HepG2 (cell line): ENCODE measurements around the gene STMND1. TPM values are rescaled to one million over a fixed set of nuclear protein-coding genes. Genes with fewer than 3 reads are reported as not detected.

Experiments used
- ATAC-seq: fragments of 200-7000 bp; cut with Tn5 transposase; 3 replicates; pipeline ENCODE4 v1.9.1; 2020; ENCODE audit warnings: mild to moderate bottlenecking, moderate library complexity
- BruUV-seq: library from RNA; stranded (reverse); fragments of 400-500 nt; replicated peaks from 2 replicates; lab custom pipeline; 2021; lab: Mats Ljungman, UMichigan
- CTCF ChIA-PET: fragments of 300-600 bp; formaldehyde crosslinking; extraction: SDS; loops from one replicate; lab custom pipeline; 2021; ENCODE audit warnings: low total read pairs, inconsistent platforms, low intra/inter-chr PET ratio; lab: Yijun Ruan, JAX
- POLR2A ChIA-PET: fragments of 350-600 bp; sonication (Branson Sonifier 250); formaldehyde crosslinking; loops from one replicate; lab custom pipeline; 2020; ENCODE audit warnings: antibody characterized with exemption, inconsistent platforms; lab: Yijun Ruan, JAX
- DNase-seq: peaks from one replicate; pipeline ENCODE4 v3.0.0-alpha.2; 2015; ENCODE audit warnings: low spot score
- FAIRE-seq: peaks from 3 replicates; lab custom pipeline; 2011; peaks lifted over from hg19 to GRCh38; lab: Jason Lieb, UNC
- H2AFZ ChIP-seq: one replicate; pipeline ENCODE4 v1.6.1; 2011; ENCODE audit warnings: low read length, inconsistent platforms
- H3K27ac ChIP-seq: fragments of 300-600 bp; 3 replicates; pipeline ENCODE4 v1.8.0; 2011; ENCODE audit warnings: mixed run types, mild to moderate bottlenecking, mixed read lengths, low read length, inconsistent platforms; ENCODE audit not compliant: insufficient read depth; ENCODE audit errors: extremely low read length
- H3K27me3 ChIP-seq, 2 experiments: fragments of 200-600 bp in 1 of 2; 2 replicates in 1 of 2; 3 replicates in 1 of 2; pipeline versions ENCODE4 v1.6.0 to v1.8.0; 2011; ENCODE audit warnings: low read length in 2 of 2, mild to moderate bottlenecking in 2 of 2, moderate library complexity in 2 of 2, inconsistent platforms in 1 of 2; ENCODE audit not compliant: insufficient read depth in 2 of 2, control insufficient read depth in 1 of 2
- H3K36me3 ChIP-seq, 2 experiments: fragments of 200-600 bp in 1 of 2; replicated peaks in 1 of 2; 2 replicates in 1 of 2; 3 replicates in 1 of 2; pipeline versions ENCODE4 v1.5.1 to v1.8.0; 2011; ENCODE audit warnings: low read length in 2 of 2, inconsistent platforms in 1 of 2; ENCODE audit not compliant: insufficient read depth in 2 of 2, control insufficient read depth in 1 of 2
- H3K4me1 ChIP-seq: 2 replicates; pipeline ENCODE4 v1.5.1; 2012; ENCODE audit warnings: low read length, inconsistent platforms; ENCODE audit not compliant: insufficient read depth
- H3K4me2 ChIP-seq: 2 replicates; pipeline ENCODE4 v1.6.0; 2011; ENCODE audit warnings: low read depth, low read length, inconsistent platforms
- H3K4me3 ChIP-seq, 3 experiments: fragments of 200-600 bp in 1 of 3; sonication (generic), shearing (Covaris generic) in 1 of 3; replicated peaks in 1 of 3; 2 replicates each; pipeline ENCODE4 v1.5.1; 2011 to 2016; ENCODE audit warnings: low read length in 3 of 3, inconsistent platforms in 2 of 3, low read depth in 2 of 3, mild to moderate bottlenecking in 2 of 3, control low read depth in 1 of 3, mixed read lengths in 1 of 3; ENCODE audit not compliant: insufficient read depth in 1 of 3
- H3K79me2 ChIP-seq: one replicate; pipeline ENCODE4 v1.6.1; 2011; ENCODE audit warnings: low read length, inconsistent platforms; ENCODE audit not compliant: insufficient read depth
- H3K9ac ChIP-seq: 2 replicates; pipeline ENCODE4 v1.6.0; 2011; ENCODE audit warnings: mild to moderate bottlenecking, low read depth, low read length, inconsistent platforms; ENCODE audit not compliant: insufficient read depth
- H3K9me3 ChIP-seq: 2 replicates; pipeline ENCODE4 v1.5.1; 2012; ENCODE audit warnings: mild to moderate bottlenecking, low read length
- H4K20me1 ChIP-seq: 2 replicates; pipeline ENCODE4 v1.6.0; 2011; ENCODE audit warnings: inconsistent platforms, mild to moderate bottlenecking, low read length, moderate library complexity; ENCODE audit not compliant: insufficient read depth
- PAF1 ChIP-seq: IDR thresholded peaks from 2 replicates; pipeline ENCODE4 v1.6.1; 2016; ENCODE audit warnings: missing genetic modification reagents, missing compliant biosample characterization
- SRSF4 ChIP-seq: fragments of 200-400 bp; formaldehyde crosslinking; IDR thresholded peaks from one replicate; pipeline ENCODE4 v1.6.1; 2018; ENCODE audit warnings: mild to moderate bottlenecking, low read depth, low read length, moderate library complexity; ENCODE audit not compliant: poor library complexity, severe bottlenecking
- SSRP1 ChIP-seq: IDR thresholded peaks from 2 replicates; pipeline ENCODE4 v1.6.1; 2016; ENCODE audit warnings: control low read depth
- ZNF282 ChIP-seq: fragments of 450-650 bp; IDR thresholded peaks from 2 replicates; pipeline ENCODE4 v1.6.1; 2018; ENCODE audit not compliant: partially characterized antibody
- ZNF496 ChIP-seq: sonication (generic); formaldehyde crosslinking; IDR thresholded peaks from 2 replicates; pipeline ENCODE4 v1.8.1; 2023; ENCODE audit warnings: mild to moderate bottlenecking, moderate library complexity, missing genetic modification reagents; ENCODE audit not compliant: insufficient replicate concordance
- ZNF564 ChIP-seq: sonication (generic); formaldehyde crosslinking; IDR thresholded peaks from 2 replicates; pipeline ENCODE4 v1.8.1; 2023; ENCODE audit warnings: mild to moderate bottlenecking, missing genetic modification reagents
- ZNF790 ChIP-seq: sonication (generic); formaldehyde crosslinking; IDR thresholded peaks from 2 replicates; pipeline ENCODE4 v1.8.0; 2022; ENCODE audit warnings: missing genetic modification reagents, mild to moderate bottlenecking, borderline replicate concordance
- WGBS: methylation state at CpG from one replicate; pipeline ENCODE4 v1.1.6; 2017; ENCODE audit warnings: low lambda C conversion rate; 5-methylcytosine and 5-hydroxymethylcytosine counted together
- in situ Hi-C: cut with HindIII; loops from 2 replicates; pipeline ENCODE4 v1.10.0; 2017; ENCODE audit warnings: low pct_unique_long_range_greater_than_20kb; ENCODE audit not compliant: extremely low pct_ligation_motif_present
- intact Hi-C: fragments of 100-400 bp; cut with micrococcal nuclease; formaldehyde crosslinking; loops from one replicate; pipeline ENCODE4 v1.10.0; 2022; ENCODE audit not compliant: unreplicated experiment
- polyA plus RNA-seq, 8 experiments: library from polyadenylated mRNA; depleted of rRNA in 3 of 8; stranded (reverse) in 7 of 8; unstranded in 1 of 8; fragments of >200 nt; fragmentation: Illumina TruSeq in 4 of 8; extraction: Trizol in 4 of 8; gene quantifications; 2 replicates each; pipeline versions ENCODE4 v1.2.1 to v1.2.3, GENCODE V29; 2011 to 2016; ENCODE audit warnings: low read depth in 4 of 8, missing spikeins in 1 of 8, mixed read lengths in 1 of 8; ENCODE audit not compliant: insufficient read depth in 1 of 8
- total RNA-seq, 5 experiments: library from RNA; depleted of rRNA; stranded (reverse); fragments of >200 nt; fragmentation: Illumina TruSeq; extraction: Trizol; gene quantifications; 2 replicates each; pipeline ENCODE4 v1.2.3, GENCODE V29; 2016; ENCODE audit warnings: low read depth in 1 of 5
- TF ChIP-seq, protein P1 (sequence below): sonication (generic); formaldehyde crosslinking; IDR thresholded peaks from 2 replicates; pipeline ENCODE4 v1.5.1; 2020; ENCODE audit warnings: missing genetic modification reagents, mild to moderate bottlenecking, borderline replicate concordance

The STMND1 gene
- total and polyA plus RNA-seq, 2 of the 13 experiments (the other 11 are each of a cell fraction or from before 2014, with no cell fraction given): not detected

GRCh38 chr6:17061097-17061496, 40.8 kb upstream of the STMND1 start:
- Histone ChIP-seq H4K20me1 (no peaks in the 10 kb centered on the region), H3K9me3 (no peaks in the 10 kb centered on the region), H3K4me3 (no peak overlapping the region), H3K4me2 (no peak overlapping the region), H2AFZ (no peak overlapping the region), H3K9ac (no peak overlapping the region), H3K36me3 (no peaks in the 10 kb centered on the region), H3K79me2 (no peaks in the 10 kb centered on the region), H3K4me1 (no peaks in the 10 kb centered on the region), H3K27ac (no peak overlapping the region), H3K27me3 (no peaks in the 10 kb centered on the region)
- no TSS peak for BruUV-seq
- TF ChIP-seq SRSF4 (no peak), PAF1 (CRISPR knock-in tag) (no peak), ZNF790 (CRISPR knock-in tag) (no peak), ZNF496 (CRISPR knock-in tag) (no peak), ZNF564 (CRISPR knock-in tag) (no peak), SSRP1 (CRISPR knock-in tag) (no peak), ZNF282 (no peak)
- TF ChIP-seq, protein P1, sequence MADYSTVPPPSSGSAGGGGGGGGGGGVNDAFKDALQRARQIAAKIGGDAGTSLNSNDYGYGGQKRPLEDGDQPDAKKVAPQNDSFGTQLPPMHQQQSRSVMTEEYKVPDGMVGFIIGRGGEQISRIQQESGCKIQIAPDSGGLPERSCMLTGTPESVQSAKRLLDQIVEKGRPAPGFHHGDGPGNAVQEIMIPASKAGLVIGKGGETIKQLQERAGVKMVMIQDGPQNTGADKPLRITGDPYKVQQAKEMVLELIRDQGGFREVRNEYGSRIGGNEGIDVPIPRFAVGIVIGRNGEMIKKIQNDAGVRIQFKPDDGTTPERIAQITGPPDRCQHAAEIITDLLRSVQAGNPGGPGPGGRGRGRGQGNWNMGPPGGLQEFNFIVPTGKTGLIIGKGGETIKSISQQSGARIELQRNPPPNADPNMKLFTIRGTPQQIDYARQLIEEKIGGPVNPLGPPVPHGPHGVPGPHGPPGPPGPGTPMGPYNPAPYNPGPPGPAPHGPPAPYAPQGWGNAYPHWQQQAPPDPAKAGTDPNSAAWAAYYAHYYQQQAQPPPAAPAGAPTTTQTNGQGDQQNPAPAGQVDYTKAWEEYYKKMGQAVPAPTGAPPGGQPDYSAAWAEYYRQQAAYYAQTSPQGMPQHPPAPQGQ (CRISPR knock-in tag): no peak
- ChIA-PET POLR2A (no interaction called here), CTCF (no interaction called here)
- in situ Hi-C loops: no loop called here
- no peak for ATAC-seq
- DNase-seq: no peak
- no peak for FAIRE-seq
- WGBS: 22% methylated on average over 2 of the region's 2 CpGs
- intact Hi-C loops: no loop called here
